GM19025 (cell line): ENCODE measurements around the gene POLR2A.

Source experiments
- ATAC-seq: cut with Tn5 transposase; IDR thresholded peaks from one replicate; pipeline ENCODE4 v1.9.1; 2021; ENCODE audit warnings: mild to moderate bottlenecking, low read depth, moderate library complexity; ENCODE audit not compliant: unreplicated experiment

POLR2A gene

DNA sequence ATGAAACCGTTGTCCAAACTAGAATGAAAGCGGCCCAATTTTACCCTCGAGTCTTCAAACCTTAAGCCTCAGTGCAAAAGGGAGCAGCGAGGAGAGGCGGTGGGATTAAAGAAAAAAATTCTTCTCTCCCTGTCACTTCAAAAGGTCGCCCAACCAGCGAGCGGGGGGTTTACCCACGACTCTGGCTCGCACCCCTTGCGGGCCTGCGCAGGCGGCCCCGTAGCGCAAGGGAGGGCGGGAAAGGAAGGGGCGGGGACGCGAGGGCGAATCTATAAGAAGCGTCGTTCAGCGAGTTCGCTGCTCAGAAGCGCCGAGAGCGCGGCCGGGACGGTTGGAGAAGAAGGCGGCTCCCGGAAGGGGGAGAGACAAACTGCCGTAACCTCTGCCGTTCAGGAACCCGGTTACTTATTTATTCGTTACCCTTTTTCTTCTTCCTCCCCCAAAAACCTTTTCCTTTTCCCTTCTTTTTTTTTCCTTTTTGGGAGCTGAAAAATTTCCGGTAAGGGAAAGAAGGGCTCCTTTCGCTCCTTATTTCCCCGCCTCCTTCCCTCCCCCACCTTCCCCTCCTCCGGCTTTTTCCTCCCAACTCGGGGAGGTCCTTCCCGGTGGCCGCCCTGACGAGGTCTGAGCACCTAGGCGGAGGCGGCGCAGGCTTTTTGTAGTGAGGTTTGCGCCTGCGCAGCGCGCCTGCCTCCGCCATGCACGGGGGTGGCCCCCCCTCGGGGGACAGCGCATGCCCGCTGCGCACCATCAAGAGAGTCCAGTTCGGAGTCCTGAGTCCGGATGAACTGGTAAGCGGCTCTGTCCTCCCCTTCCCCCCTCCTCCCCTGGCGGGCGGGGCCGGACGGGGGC, at the start of gene POLR2A:
Gene POLR2A (plus strand): TSS at position 300 of the 852 bp plus-strand sequence.
- peak; percentile 65 for ATAC-seq

DNA sequence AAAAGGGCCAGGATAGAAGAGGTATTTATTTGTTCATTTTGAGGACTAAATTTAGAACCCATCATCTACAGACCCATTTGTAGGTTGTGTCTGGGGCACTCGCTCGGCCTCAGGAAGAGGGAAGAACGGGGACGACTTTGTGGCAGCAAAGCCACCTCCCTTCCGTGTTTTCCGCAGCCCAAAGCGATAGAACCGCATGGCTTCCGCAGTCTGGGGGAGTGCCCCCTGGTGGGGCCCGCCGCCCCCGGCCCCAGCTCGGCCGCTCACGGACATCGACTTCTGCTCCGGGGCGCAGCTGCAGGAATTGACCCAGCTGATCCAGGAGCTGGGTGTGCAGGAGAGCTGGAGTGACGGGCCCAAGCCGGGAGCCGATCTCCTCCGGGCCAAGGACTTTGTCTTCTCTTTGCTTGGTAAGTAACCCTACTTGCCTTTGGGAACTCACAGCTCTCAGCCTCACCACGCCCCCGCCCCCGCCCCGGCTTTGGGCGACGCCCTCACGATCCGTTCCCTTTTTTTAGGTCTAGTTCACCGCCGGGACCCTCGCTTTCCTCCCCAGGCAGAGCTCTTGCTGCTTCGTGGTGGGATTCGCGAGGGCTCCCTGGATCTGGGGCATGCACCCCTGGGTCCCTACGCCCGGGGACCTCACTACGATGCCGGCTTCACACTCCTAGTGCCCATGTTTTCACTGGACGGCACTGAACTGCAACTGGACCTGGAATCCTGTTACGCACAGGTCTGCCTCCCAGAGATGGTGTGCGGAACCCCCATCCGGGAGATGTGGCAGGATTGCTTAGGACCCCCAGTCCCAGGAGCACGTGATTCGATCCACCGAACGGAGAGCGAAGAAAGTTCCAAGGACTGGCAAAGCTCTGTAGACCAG, 48.2 kb upstream of the POLR2A start:
- ATAC-seq: peak; percentile 9

DNA sequence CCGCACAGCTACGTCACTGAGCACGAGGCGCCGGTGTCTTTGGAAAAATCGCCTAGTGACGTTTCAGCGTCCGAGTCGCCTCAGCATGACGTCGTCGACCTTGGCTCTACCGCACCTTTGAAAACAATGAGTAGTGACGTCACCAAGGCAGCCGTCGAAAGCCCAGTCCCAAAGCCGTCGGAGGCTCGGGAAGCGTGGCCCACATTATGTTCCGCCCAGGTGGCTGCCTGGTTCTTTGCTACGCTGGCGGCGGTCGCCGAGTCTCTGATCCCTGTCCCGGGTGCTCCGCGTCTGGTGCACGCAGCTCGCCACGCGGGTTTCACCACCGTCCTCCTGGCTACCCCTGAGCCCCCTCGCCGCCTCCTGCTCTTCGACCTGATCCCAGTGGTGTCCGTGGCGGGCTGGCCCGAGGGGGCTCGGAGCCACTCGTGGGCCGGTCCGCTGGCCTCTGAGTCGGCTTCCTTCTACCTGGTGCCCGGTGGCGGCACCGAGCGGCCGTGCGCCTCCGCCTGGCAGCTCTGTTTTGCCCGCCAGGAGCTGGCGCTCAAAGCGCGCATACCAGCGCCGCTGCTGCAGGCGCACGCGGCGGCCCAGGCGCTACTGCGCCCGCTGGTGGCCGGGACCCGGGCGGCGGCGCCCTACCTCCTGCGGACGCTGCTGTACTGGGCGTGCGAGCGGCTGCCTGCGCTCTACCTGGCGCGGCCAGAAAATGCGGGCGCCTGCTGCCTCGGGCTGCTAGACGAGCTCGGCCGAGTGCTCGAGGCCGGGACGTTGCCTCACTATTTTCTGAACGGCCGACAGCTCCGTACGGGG, 47.4 kb upstream of the POLR2A start:
- peak; percentile 42 for ATAC-seq

DNA sequence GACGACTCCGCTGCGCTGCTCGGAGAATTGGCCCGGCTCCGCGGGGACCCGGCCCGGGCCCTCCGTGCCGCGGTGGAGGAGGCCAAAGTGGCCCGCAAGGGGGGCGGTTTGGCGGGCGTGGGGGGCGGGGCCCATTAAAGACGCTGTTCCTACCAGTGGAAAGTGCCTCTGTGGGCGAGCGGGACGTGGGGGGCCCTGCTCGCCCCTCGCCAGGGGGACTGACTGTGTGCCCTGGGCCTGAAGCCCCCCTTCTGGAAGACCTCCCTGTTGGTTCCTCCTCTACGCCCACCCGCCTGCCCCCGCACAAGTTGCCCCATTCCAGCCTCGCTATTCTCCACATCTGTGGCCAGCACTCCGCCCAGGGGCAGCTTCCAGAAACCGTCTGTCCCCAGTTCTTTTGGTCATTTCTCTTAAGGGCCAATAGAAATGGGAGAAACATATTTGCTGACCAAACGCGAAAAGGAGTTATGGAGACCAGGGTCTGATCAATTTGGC, 46.8 kb upstream of the POLR2A start:
- no peak for ATAC-seq

DNA sequence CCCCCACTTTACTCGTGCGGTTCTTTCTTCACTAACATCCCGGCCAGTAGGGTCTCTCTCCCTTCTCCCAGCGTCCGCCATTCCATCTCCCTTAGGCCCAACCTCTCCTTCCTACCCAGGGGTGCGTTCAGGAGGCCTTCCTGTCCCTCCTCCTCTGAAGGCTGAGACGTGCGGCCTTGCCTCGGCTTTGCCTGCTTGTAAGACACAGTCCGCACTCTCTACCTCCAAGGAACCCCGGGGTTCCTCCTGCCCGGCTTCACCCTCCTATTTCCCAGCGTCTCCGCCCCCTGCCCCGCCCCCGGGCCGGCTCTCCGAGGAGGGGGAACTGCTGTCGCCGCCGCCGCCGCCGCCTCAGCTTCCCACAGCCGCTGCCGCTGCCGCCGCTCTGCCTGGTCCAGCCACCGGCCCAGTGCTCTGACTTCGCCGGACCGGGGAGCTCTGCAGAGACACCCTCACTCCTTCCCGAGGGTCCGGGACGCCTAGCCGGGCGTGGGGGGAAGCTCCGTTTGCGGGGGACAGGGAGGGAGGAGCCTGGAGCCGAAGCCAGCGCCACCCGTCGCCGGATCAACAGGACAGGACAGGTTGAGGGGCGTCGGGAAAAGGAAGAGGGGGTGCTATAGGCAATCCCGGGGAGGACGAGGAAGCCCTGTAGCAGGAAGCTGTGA, 46.1 kb upstream of the POLR2A start:
- no peak for ATAC-seq

DNA sequence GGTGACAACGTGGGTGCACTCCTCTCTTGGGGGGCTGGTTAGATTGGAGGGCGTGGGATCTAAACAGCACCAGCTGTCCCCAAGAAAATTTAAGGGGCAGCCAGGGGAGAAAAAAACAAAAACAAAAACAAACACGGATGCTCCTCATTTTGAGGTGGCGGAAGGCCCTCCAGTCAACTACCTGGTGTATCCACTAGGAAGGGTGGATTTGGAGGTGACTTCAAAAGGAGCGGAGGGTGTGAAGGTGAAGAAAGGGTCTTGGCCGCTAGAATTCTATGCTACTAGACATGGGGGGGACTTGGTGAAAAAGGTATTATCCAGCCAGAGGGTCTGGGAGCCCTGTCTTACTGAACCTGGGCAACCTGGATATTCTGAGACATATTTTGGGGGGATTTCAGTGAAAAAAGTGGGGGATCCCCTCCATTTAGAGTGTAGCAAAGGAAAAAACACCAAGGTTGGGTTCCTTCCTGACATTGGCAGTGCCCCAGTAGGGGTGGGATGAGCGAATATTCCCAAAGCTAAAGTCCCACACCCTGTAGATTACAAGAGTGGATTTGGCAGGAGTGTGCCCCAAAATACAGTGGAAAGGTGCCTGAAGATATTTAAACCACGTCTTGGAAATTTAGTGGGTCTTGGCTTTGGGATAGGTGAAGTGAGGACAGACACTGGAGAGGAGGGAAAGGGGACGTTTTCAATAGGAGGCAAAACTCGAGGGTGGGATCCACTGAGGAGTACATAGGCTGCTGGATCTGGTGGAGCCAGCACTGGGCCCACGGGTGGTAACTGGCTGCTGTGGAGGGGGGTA, 45.3 kb upstream of the POLR2A start:
- no peak for ATAC-seq

DNA sequence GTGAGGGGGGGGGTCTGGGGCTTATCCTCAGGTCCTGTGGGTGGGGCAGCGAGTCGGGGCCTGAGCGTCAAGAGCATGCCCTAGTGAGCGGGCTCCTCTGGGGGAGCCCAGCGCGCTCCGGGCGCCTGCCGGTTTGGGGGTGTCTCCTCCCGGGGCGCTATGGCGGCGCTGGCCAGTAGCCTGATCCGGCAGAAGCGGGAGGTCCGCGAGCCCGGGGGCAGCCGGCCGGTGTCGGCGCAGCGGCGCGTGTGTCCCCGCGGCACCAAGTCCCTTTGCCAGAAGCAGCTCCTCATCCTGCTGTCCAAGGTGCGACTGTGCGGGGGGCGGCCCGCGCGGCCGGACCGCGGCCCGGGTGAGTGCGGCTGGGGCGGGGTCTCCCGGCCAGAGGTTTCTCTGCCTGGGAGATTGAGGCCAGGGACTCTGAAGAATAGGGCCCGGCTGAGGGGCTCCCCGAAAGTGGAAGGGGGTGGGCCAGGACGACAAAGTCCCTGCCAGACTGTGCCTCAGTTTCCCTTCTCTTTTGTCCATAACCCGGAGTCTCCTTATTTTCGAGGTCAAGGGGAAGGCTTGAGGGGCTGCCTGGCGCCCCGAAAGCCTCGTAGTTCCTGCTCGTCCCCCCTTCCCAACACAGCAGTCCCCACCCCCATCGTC, 44.6 kb upstream of the POLR2A start, which contains the start of gene FGF11:
Gene FGF11 (plus strand): TSS at position 51 of the 651 bp plus-strand sequence. CDS start 109 bp downstream, at position 160.
- no peak for ATAC-seq

DNA sequence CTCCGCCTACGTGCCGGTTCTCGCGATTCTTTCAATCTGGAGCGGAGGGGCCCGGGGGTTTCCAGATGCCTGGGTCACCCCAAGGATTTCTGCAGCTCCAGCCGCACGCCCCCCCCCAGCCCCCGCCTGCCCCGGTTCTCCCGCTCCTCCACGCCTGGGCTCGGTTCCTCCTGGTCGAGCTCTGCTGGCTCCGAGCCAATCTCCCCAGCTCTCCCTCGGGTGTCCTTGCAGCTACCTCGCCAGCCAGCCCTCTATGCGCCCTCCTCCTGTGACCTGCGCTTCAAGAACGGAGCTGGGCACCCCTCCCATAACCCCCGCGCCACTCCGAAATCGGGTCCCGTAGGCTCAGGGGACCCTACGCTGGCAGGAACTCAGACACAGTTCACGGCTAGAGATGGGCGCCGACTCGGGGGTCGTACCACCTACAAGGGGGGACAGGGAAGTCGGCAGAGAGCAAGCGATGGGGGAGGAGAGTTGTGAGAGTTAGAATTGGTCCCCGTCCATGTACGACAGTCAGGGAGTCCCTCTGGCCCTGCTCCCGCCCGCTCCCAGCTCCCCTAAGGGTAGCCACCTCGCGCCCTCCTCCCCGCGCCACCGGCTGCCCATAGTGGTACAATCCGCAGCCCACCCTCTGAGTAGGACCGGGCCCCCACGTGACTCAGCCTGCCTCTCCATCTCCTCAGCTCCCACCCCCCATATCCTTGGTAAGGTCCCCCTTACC, 43.9 kb upstream of the POLR2A start:
- ATAC-seq: no peak

DNA sequence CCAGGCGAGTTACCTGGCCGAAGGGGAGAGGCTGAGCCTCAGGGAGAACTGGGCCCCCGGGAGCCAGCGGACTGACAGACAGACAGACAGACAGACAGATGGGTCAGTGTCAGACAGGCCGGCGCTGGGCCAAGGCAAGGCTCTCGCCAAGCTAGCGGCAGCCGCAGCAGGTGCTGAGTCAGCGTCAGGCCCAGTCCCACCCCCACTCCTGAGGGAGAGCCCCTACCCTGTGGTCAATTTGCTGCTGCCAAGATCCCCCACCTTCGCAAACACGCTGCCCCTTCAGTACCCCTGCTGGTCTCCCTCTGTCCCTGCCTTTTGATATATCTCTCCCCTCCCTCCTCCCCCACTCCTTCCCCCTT, 43.4 kb upstream of the POLR2A start:
- ATAC-seq: no peak

DNA sequence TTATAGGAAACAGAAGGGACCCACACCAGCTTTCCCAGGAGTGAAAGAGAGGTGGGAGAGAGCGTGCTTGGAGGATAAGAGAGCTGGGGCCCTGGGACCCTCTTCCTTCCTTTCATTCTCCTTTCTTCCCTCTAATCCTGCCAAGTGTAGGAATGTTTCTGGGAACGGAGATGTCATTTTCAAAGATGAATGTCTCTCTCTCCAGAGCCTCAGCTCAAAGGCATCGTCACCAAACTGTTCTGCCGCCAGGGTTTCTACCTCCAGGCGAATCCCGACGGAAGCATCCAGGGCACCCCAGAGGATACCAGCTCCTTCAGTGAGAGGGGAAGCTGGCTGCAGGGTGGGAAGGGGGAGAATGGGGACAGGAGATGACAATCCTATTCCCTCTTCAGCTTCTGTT, 42.9 kb upstream of the POLR2A start:
- no peak for ATAC-seq

DNA sequence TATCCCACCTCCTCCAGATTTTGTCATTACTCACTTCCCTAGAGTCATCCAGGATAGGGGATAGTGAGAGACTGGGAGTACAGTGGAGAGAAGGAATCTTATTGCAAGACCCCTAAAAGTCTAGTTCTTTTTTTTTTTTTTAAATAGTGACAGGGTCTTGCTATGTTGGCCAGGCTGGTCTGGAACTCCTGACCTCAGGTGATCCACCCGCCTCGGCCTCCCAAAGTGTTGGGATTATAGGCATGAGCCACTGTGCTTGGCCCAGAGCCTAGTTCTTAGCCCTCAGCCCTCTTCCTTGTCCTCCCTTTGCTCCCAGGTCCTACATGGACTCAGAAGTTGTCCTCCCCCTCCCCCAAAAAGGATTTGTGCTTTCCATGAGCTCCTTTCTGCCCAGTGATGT, 42.0 kb upstream of the POLR2A start:
- ATAC-seq: no peak

DNA sequence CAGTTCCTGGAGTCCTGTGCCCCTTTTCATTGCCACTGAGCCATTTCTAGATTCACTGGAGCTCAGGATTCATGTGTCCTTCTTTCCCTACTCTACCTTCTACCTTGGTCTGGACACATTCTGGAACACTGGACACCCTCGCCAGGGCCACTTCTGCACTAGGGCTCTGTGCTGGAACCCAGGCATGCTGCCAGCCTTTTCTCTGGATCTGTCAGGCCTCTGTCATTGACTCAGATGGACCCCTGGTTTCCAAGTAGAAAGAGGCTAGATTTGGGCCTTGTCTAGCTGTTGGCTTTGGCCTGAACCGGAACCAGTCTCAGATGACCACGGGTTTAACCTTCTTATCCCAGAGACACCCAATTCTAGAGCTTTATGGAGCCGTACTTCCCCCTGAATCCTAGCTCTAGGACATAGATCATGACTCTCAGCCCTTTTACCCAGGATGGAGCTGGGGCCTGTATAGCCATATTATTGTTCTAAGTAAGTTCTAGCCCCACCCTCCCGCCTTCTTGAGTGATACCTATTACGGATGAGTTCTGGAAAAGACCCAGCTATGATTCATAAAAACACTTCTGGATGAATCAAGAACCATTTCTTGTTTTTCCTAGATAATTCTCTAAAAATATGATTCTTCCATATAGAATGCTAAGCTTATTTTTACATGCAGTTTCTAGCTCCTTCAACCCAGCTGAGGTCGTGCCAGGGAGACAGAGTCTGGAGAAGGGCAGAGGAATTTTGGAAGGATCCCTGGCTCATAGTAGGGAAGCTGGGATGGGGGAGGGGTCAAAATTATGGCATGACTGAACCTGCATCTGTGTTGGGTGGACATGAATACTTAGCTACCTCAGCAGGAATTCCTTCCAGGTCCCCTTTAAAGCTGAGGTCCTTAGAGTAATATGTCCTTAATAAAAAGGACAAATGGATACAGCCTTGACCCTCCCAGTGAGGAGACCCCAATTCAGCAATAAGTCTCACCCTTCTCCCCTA, 40.4 kb upstream of the POLR2A start:
- no peak for ATAC-seq

DNA sequence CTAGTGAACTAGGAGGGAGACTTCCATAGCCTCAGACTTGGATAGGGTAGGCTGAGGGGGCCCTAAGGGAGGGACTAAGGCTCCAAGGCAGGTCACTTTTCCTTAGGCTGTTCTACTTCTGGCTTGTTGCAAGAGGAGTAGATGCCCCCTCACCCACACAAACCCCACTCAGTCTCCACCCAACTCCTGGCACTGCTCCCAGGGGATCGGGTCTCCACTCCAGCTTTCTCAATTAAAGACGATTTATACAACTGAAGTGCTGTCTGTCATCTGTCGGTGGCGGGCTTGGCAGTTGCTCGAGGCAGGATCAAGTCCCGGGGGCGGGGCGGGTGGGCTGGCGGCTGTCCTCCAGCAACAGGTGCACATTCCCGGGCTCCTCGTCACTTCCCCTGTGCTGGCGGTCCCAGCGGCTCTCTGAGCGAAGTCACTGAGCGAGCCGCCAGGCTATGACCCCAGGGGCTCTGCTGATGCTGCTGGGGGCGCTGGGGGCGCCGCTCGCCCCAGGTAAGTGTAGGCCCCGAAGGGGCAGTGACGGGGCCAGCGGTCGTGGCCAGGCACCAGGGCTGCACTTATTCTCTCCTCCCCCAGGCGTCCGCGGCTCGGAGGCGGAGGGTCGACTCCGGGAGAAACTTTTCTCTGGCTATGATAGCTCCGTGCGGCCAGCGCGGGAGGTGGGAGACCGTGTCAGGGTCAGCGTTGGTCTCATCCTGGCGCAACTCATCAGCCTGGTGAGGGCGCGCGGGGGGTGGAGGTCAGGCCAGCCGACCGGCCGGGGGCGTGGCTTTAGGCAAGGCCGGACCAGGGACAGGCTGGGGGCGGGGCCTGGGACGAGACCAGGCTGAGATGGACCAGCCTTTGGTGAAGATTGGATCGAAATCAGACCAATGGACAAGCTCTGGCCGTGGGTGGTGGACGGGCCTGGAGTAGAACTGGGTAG, 39.2 kb upstream of the POLR2A start, which contains the start of gene CHRNB1:
Gene CHRNB1 (plus strand): TSS at position 380 of the 937 bp plus-strand sequence. CDS start 67 bp downstream, at position 447.
- ATAC-seq: no peak

DNA sequence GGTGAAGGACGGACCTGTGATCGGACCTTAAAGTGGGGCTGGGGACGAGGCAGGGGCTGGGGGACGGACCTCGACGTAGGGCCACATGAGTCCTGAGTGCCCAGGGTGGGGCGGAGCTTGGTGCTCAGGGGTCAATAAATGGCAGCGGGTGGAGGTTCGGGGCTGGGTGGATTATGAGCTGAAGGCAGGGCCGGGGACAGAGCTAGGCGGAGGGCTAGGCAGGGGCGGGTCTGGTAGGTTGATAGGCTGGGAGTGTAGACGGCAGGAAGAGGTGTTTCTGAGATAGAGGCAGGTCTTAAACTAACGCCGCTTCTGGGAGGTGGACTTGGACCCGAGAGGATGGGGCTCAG, 38.6 kb upstream of the POLR2A start:
- ATAC-seq: no peak

DNA sequence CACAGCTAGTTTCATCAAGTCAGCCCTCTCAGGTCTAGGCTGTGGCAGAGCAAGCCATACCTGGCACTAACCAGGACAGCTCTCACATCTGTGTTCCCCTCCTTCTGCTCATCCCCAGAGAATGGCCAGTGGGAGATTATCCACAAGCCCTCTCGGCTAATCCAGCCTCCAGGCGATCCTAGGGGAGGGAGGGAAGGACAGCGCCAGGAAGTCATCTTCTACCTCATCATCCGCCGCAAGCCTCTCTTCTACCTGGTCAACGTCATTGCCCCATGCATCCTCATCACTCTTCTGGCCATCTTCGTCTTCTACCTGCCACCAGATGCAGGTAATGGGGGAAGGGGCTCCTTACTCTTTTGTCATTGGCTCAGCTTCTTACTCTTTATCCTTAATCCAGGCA, 35.7 kb upstream of the POLR2A start:
- no peak for ATAC-seq
